COR-L47 (cell line): Measurements from ENCODE around the gene KLKB1.

Experiments used
- DNase-seq: peaks from one replicate; lab custom pipeline; 2025; lab: John Stamatoyannopoulos, UW

Gene KLKB1

GRCh38 chr4:186227221-186227620 is at the start of gene KLKB1:
Gene KLKB1 (plus strand): TSS chr4:186227507. CDS start chr4:186228196, 689 bp downstream.
- DNase-seq: no peak

- no peak for DNase-seq
Measured at GRCh38 chr4:186188107-186188506, 39.2 kb upstream of the KLKB1 start.

GRCh38 chr4:186189656-186190055 is 37.7 kb upstream of the KLKB1 start:
- no peak for DNase-seq

- DNase-seq: no peak
Measured at GRCh38 chr4:186190581-186191199, 36.6 kb upstream of the KLKB1 start.

GRCh38 chr4:186191200-186192065 is 35.9 kb upstream of the KLKB1 start, which contains the start of gene CYP4V2:
Gene CYP4V2 (plus strand): TSS chr4:186191567. CDS start chr4:186191824, 257 bp downstream.
- DNase-seq: peak; percentile 12

- no peak for DNase-seq
Measured at GRCh38 chr4:186192066-186192612, 35.2 kb upstream of the KLKB1 start.

GRCh38 chr4:186193851-186194250 is 33.5 kb upstream of the KLKB1 start:
- DNase-seq: no peak

- DNase-seq: no peak
Measured at GRCh38 chr4:186196063-186196462, 31.2 kb upstream of the KLKB1 start.

- DNase-seq: no peak
Measured at GRCh38 chr4:186200516-186200915, 26.8 kb upstream of the KLKB1 start.

GRCh38 chr4:186201010-186201409 is 26.3 kb upstream of the KLKB1 start:
- no peak for DNase-seq

- DNase-seq: no peak
Measured at GRCh38 chr4:186201535-186202230, 25.6 kb upstream of the KLKB1 start.

GRCh38 chr4:186202490-186203140 is 24.7 kb upstream of the KLKB1 start:
- no peak for DNase-seq

- no peak for DNase-seq
Measured at GRCh38 chr4:186203406-186203805, 23.9 kb upstream of the KLKB1 start.

- no peak for DNase-seq
Measured at GRCh38 chr4:186204103-186204559, 23.2 kb upstream of the KLKB1 start.

- no peak for DNase-seq
Measured at GRCh38 chr4:186204686-186205085, 22.6 kb upstream of the KLKB1 start.

- DNase-seq: no peak
Measured at GRCh38 chr4:186205156-186205555, 22.2 kb upstream of the KLKB1 start.

GRCh38 chr4:186216465-186217024 is 10.8 kb upstream of the KLKB1 start:
- no peak for DNase-seq

GRCh38 chr4:186217733-186218293 is 9.5 kb upstream of the KLKB1 start:
- DNase-seq: no peak

GRCh38 chr4:186221624-186222023 is 5.7 kb upstream of the KLKB1 start:
- no peak for DNase-seq

GRCh38 chr4:186225848-186226247 is 1.5 kb upstream of the KLKB1 start:
- no peak for DNase-seq
